GM19372 (cell line): ENCODE measurements around the gene SLC7A14.

ENCODE experiments used
- ATAC-seq: cut with Tn5 transposase; IDR thresholded peaks from one replicate; pipeline ENCODE4 v1.9.1; 2021; ENCODE audit warnings: mild to moderate bottlenecking, low read depth, moderate library complexity; ENCODE audit not compliant: unreplicated experiment

The SLC7A14 gene

GRCh38 chr3:170500995-170501394 is 84.9 kb downstream of the SLC7A14 start:
- ATAC-seq = no peak

GRCh38 chr3:170500462-170500861 is 85.4 kb downstream of the SLC7A14 start:
- no peak for ATAC-seq

- ATAC-seq = no peak
Observed at GRCh38 chr3:170499562-170500156, 86.2 kb downstream of the SLC7A14 start.

- no peak for ATAC-seq
Observed at GRCh38 chr3:170497207-170498095, 88.4 kb downstream of the SLC7A14 start.

- no peak for ATAC-seq
Observed at GRCh38 chr3:170496868-170497140, 89.1 kb downstream of the SLC7A14 start.

GRCh38 chr3:170496026-170496867 is 89.6 kb downstream of the SLC7A14 start:
- no peak for ATAC-seq

- ATAC-seq = no peak
Observed at GRCh38 chr3:170494766-170495165, 91.1 kb downstream of the SLC7A14 start.

- ATAC-seq = no peak
Observed at GRCh38 chr3:170493712-170494182, 92.1 kb downstream of the SLC7A14 start.

- ATAC-seq = no peak
Observed at GRCh38 chr3:170491901-170492300, 94.0 kb downstream of the SLC7A14 start.

- no peak for ATAC-seq
Observed at GRCh38 chr3:170490828-170491560, 94.9 kb downstream of the SLC7A14 start.

GRCh38 chr3:170488802-170489201 is 97.1 kb downstream of the SLC7A14 start:
- no peak for ATAC-seq

GRCh38 chr3:170487031-170487430 is 98.8 kb downstream of the SLC7A14 start:
- ATAC-seq = no peak

GRCh38 chr3:170486398-170486797 is 99.5 kb downstream of the SLC7A14 start:
- no peak for ATAC-seq

GRCh38 chr3:170485696-170486095 is 100.2 kb downstream of the SLC7A14 start:
- ATAC-seq = no peak

GRCh38 chr3:170485294-170485693 is 100.6 kb downstream of the SLC7A14 start:
- no peak for ATAC-seq

- ATAC-seq = no peak
Observed at GRCh38 chr3:170484869-170485268, 101.0 kb downstream of the SLC7A14 start.

- ATAC-seq = no peak
Observed at GRCh38 chr3:170483485-170484262, 102.2 kb downstream of the SLC7A14 start.

GRCh38 chr3:170482199-170482598 is 103.7 kb downstream of the SLC7A14 start:
- ATAC-seq = no peak

- no peak for ATAC-seq
Observed at GRCh38 chr3:170480111-170480510, 105.8 kb downstream of the SLC7A14 start.

GRCh38 chr3:170477395-170477794 is 108.5 kb downstream of the SLC7A14 start:
- no peak for ATAC-seq
